ENCODE data around the gene ADPGK.

The ADPGK gene

GRCh38 chr15:72786676-72787345 is 3.3 kb upstream of the ADPGK start:
- Histone ChIP-seq H3K4me3 (ENCODE audit: low read length, poor library complexity, severe bottlenecking) (no peak overlapping the region), H3K9me3 (ENCODE audit: insufficient read depth, low read depth, low read length) (no peaks in the 10 kb centered on the region), H3K9me2 (replicated peaks; ENCODE audit: low read depth, low read length) (no peaks in the 10 kb centered on the region), H3K27me3 (ENCODE audit: insufficient read depth, low read length, poor library complexity, severe bottlenecking) (no peaks in the 10 kb centered on the region), H3K4me2 (ENCODE audit: low read depth, low read length, poor library complexity, severe bottlenecking) (no peak overlapping the region), H2AFZ (ENCODE audit: low read length) (peak overlapping the region; percentile 45; the same call in 1 of the 2 replicates), H3F3A (ENCODE audit: low read depth) (no peaks in the 10 kb centered on the region), H3K9ac (ENCODE audit: low read depth, low read length, poor library complexity, severe bottlenecking) (no peak overlapping the region), H3K79me2 (ENCODE audit: insufficient read depth, low read length) (peaks cover 16% of the 10 kb centered on the region), H4K20me1 (ENCODE audit: insufficient read depth, low read length, poor library complexity, severe bottlenecking) (peaks cover 10% of the 10 kb centered on the region), H3K36me3 (ENCODE audit: insufficient read depth, low read length) (no peaks in the 10 kb centered on the region), H3K4me1 (ENCODE audit: insufficient read depth, low read length, poor library complexity, severe bottlenecking) (peaks cover 17% of the 10 kb centered on the region)
- no peak for TF ChIP-seq EZH2phosphoT487 (IDR thresholded peaks at IDR 0.05; ENCODE audit: borderline replicate concordance)
- TF ChIP-seq CTCF (conservative IDR thresholded peaks at IDR 0.05; ENCODE audit: low read length): no peak

GRCh38 chr15:72786242-72786641 is 2.7 kb upstream of the ADPGK start:
- TF ChIP-seq EZH2phosphoT487 (IDR thresholded peaks at IDR 0.05; ENCODE audit: borderline replicate concordance) (no peak), CTCF (conservative IDR thresholded peaks at IDR 0.05; ENCODE audit: low read length) (no peak)
- no peaks in the 10 kb centered on the region for H3K9me3 ChIP-seq (ENCODE audit: insufficient read depth, low read depth, low read length)
- no peaks in the 10 kb centered on the region for H3K36me3 ChIP-seq (ENCODE audit: insufficient read depth, low read length)
- no peaks in the 10 kb centered on the region for H3K27me3 ChIP-seq (ENCODE audit: insufficient read depth, low read length, poor library complexity, severe bottlenecking)
- peaks cover 16% of the 10 kb centered on the region for H4K20me1 ChIP-seq (ENCODE audit: insufficient read depth, low read length, poor library complexity, severe bottlenecking)
- no peaks in the 10 kb centered on the region for H3K9me2 ChIP-seq (replicated peaks; ENCODE audit: low read depth, low read length)
- no peak overlapping the region for H3K4me3 ChIP-seq (ENCODE audit: low read length, poor library complexity, severe bottlenecking)
- no peak overlapping the region for H3K9ac ChIP-seq (ENCODE audit: low read depth, low read length, poor library complexity, severe bottlenecking)
- H3K79me2 ChIP-seq (ENCODE audit: insufficient read depth, low read length): peaks cover 22% of the 10 kb centered on the region
- H2AFZ ChIP-seq (ENCODE audit: low read length): peak overlapping the region; percentile 45
- H3K4me1 ChIP-seq (ENCODE audit: insufficient read depth, low read length, poor library complexity, severe bottlenecking): peaks cover 23% of the 10 kb centered on the region
- no peaks in the 10 kb centered on the region for H3F3A ChIP-seq (ENCODE audit: low read depth)
- no peak overlapping the region for H3K4me2 ChIP-seq (ENCODE audit: low read depth, low read length, poor library complexity, severe bottlenecking)

GRCh38 chr15:72785841-72786240 is 2.3 kb upstream of the ADPGK start:
- H3K4me2 ChIP-seq (ENCODE audit: low read depth, low read length, poor library complexity, severe bottlenecking): peak overlapping the region; percentile 77
- H3K36me3 ChIP-seq (ENCODE audit: insufficient read depth, low read length): no peaks in the 10 kb centered on the region
- no peak for TF ChIP-seq CTCF (conservative IDR thresholded peaks at IDR 0.05; ENCODE audit: low read length)
- no peak for TF ChIP-seq EZH2phosphoT487 (IDR thresholded peaks at IDR 0.05; ENCODE audit: borderline replicate concordance)
- no peaks in the 10 kb centered on the region for H3K9me2 ChIP-seq (replicated peaks; ENCODE audit: low read depth, low read length)
- no peak overlapping the region for H3K4me3 ChIP-seq (ENCODE audit: low read length, poor library complexity, severe bottlenecking)
- peaks cover 26% of the 10 kb centered on the region for H3K79me2 ChIP-seq (ENCODE audit: insufficient read depth, low read length)
- H3F3A ChIP-seq (ENCODE audit: low read depth): no peaks in the 10 kb centered on the region
- peaks cover 16% of the 10 kb centered on the region for H4K20me1 ChIP-seq (ENCODE audit: insufficient read depth, low read length, poor library complexity, severe bottlenecking)
- H3K9ac ChIP-seq (ENCODE audit: low read depth, low read length, poor library complexity, severe bottlenecking): peak overlapping the region; percentile 44
- peak overlapping the region; percentile 45 for H2AFZ ChIP-seq (ENCODE audit: low read length)
- H3K4me1 ChIP-seq (ENCODE audit: insufficient read depth, low read length, poor library complexity, severe bottlenecking): peaks cover 27% of the 10 kb centered on the region
- H3K9me3 ChIP-seq (ENCODE audit: insufficient read depth, low read depth, low read length): no peaks in the 10 kb centered on the region
- no peaks in the 10 kb centered on the region for H3K27me3 ChIP-seq (ENCODE audit: insufficient read depth, low read length, poor library complexity, severe bottlenecking)

Measured in Loucy (cell line).